Ammon's horn (tissue), 1 donor: ENCODE results near the gene PANK4.
A peak's percentile ranks its signal among the peaks of the same experiment; 100 is the strongest.
"Not testable (repeated sequence)": the region's sequence is repeated elsewhere in the genome, so short reads cannot be mapped to it uniquely, and the experiment has no call there.

ENCODE experiments used
- DNase-seq: peaks from one replicate; pipeline ENCODE4 v3.0.0-alpha.2; 2016; ENCODE audit warnings: low spot score

Gene PANK4

GRCh38 chr1:2558861-2559260 is 32.5 kb upstream of the PANK4 start:
- no peak for DNase-seq

- DNase-seq = no peak
Observed at GRCh38 chr1:2558420-2558819, 32.0 kb upstream of the PANK4 start.

- no peak for DNase-seq
Observed at GRCh38 chr1:2557482-2558400, 31.3 kb upstream of the PANK4 start.

GRCh38 chr1:2556678-2557481 is 30.5 kb upstream of the PANK4 start:
- DNase-seq = no peak

GRCh38 chr1:2556277-2556677 is 29.9 kb upstream of the PANK4 start, which contains the start of gene TNFRSF14:
TSS of gene TNFRSF14 (plus strand) at chr1:2556371. CDS start at chr1:2556665, 294 bp downstream.
- DNase-seq = peak; percentile 63

- DNase-seq = peak; percentile 67
Observed at GRCh38 chr1:2555634-2556276, 29.4 kb upstream of the PANK4 start.

GRCh38 chr1:2554621-2555387 is 28.4 kb upstream of the PANK4 start:
- DNase-seq = no peak

GRCh38 chr1:2553871-2554620 is 27.6 kb upstream of the PANK4 start:
- no peak for DNase-seq

GRCh38 chr1:2553076-2553475 is 26.7 kb upstream of the PANK4 start:
- not testable (repeated sequence) for DNase-seq

GRCh38 chr1:2552189-2552588 is 25.8 kb upstream of the PANK4 start:
- DNase-seq = no peak

GRCh38 chr1:2551544-2551943 is 25.1 kb upstream of the PANK4 start:
- not testable (repeated sequence) for DNase-seq

GRCh38 chr1:2550309-2550861 is 24.0 kb upstream of the PANK4 start:
- DNase-seq = not testable (repeated sequence)

GRCh38 chr1:2549367-2550029 is 23.1 kb upstream of the PANK4 start:
- not testable (repeated sequence) for DNase-seq

GRCh38 chr1:2548068-2548589 is 21.7 kb upstream of the PANK4 start:
- peak; percentile 89 for DNase-seq

GRCh38 chr1:2547210-2548067 is 21.0 kb upstream of the PANK4 start:
- no peak for DNase-seq

GRCh38 chr1:2546515-2547209 is 20.3 kb upstream of the PANK4 start:
- DNase-seq = peak; percentile 82

GRCh38 chr1:2545754-2546514 is 19.5 kb upstream of the PANK4 start:
- peak; percentile 92 for DNase-seq
